Nephron (organoid): ENCODE data around the gene RBPMS2.
A peak's percentile ranks its signal among the peaks of the same experiment; 100 is the strongest.
"Not testable (repeated sequence)": the region's sequence is repeated elsewhere in the genome, so short reads cannot be mapped to it uniquely, and the experiment has no call there.

ENCODE experiments used
- H3K27ac Mint-ChIP-seq, 3 experiments: 2 replicates each; pipeline ENCODE4 v1.8.0; 2020; ENCODE audit warnings: mixed read lengths in 3 of 3, mild to moderate bottlenecking in 2 of 3, moderate library complexity in 1 of 3
- H3K27me3 Mint-ChIP-seq: 2 replicates; pipeline ENCODE4 v1.8.0; 2021; ENCODE audit warnings: low read depth, mild to moderate bottlenecking, moderate library complexity, mixed read lengths
- H3K36me3 Mint-ChIP-seq: 2 replicates; pipeline ENCODE4 v1.8.0; 2020; ENCODE audit warnings: low read depth, mixed read lengths
- H3K4me1 Mint-ChIP-seq: 2 replicates; pipeline ENCODE4 v1.8.0; 2020; ENCODE audit warnings: mixed read lengths
- H3K4me3 Mint-ChIP-seq, 3 experiments: 2 replicates each; pipeline ENCODE4 v1.8.0; 2020; ENCODE audit warnings: mild to moderate bottlenecking in 3 of 3, mixed read lengths in 3 of 3, moderate library complexity in 2 of 3
- H3K9me3 Mint-ChIP-seq: 2 replicates; pipeline ENCODE4 v1.8.0; 2020; ENCODE audit warnings: mixed read lengths
- CTCF ChIP-seq, 3 experiments: fragments of 200-600 bp; sonication (generic); IDR thresholded peaks; one replicate each; pipeline ENCODE4 v1.5.0; 2021; ENCODE audit warnings: antibody characterized with exemption in 3 of 3; ENCODE audit not compliant: unreplicated experiment in 3 of 3

RBPMS2 gene

GRCh38 chr15:64806509-64806908 lies 31.1 kb upstream of the RBPMS2 start:
- Mint-ChIP-seq H3K9me3 (no peaks in the 10 kb centered on the region), H3K36me3 (no peaks in the 10 kb centered on the region), H3K4me3 (no peak overlapping the region), H3K4me1 (peaks cover 14% of the 10 kb centered on the region), H3K27ac (no peak overlapping the region), H3K27me3 (peaks cover 3% of the 10 kb centered on the region)
- no peak for TF ChIP-seq CTCF (IDR thresholded peaks at IDR 0.05; ENCODE audit: unreplicated experiment in 3 of 3)

- H3K27me3 Mint-ChIP-seq, result peaks cover 3% of the 10 kb centered on the region
- no peak overlapping the region for H3K27ac Mint-ChIP-seq
- H3K36me3 Mint-ChIP-seq, result no peaks in the 10 kb centered on the region
- H3K4me3 Mint-ChIP-seq, result no peak overlapping the region
- peaks cover 8% of the 10 kb centered on the region for H3K4me1 Mint-ChIP-seq
- no peaks in the 10 kb centered on the region for H3K9me3 Mint-ChIP-seq
- no peak for TF ChIP-seq CTCF (IDR thresholded peaks at IDR 0.05; ENCODE audit: unreplicated experiment in 3 of 3)
Measured at GRCh38 chr15:64804619-64805018, 29.2 kb upstream of the RBPMS2 start.

- Mint-ChIP-seq H3K27ac (no peak overlapping the region), H3K27me3 (peaks cover under 1% of the 10 kb centered on the region), H3K9me3 (no peaks in the 10 kb centered on the region), H3K4me1 (peaks cover 8% of the 10 kb centered on the region), H3K4me3 (no peak overlapping the region), H3K36me3 (no peaks in the 10 kb centered on the region)
- no peak for TF ChIP-seq CTCF (IDR thresholded peaks at IDR 0.05; ENCODE audit: unreplicated experiment in 3 of 3)
Measured at GRCh38 chr15:64803526-64803925, 28.1 kb upstream of the RBPMS2 start.

- Mint-ChIP-seq H3K4me1 (no peaks in the 10 kb centered on the region), H3K27ac (peak overlapping the region in 1 of 3 experiments; percentile 10), H3K4me3 (no peak overlapping the region), H3K36me3 (no peaks in the 10 kb centered on the region), H3K27me3 (no peaks in the 10 kb centered on the region), H3K9me3 (no peaks in the 10 kb centered on the region)
- no peak for TF ChIP-seq CTCF (IDR thresholded peaks at IDR 0.05; ENCODE audit: unreplicated experiment in 3 of 3)
Measured at GRCh38 chr15:64800476-64800875, 25.1 kb upstream of the RBPMS2 start.

- H3K27me3 Mint-ChIP-seq, H3K9me3 Mint-ChIP-seq, H3K36me3 Mint-ChIP-seq, H3K4me3 Mint-ChIP-seq, H3K27ac Mint-ChIP-seq, H3K4me1 Mint-ChIP-seq: not testable (repeated sequence)
Measured at GRCh38 chr15:64798905-64799304, 23.5 kb upstream of the RBPMS2 start.

GRCh38 chr15:64795921-64796320 lies 20.5 kb upstream of the RBPMS2 start:
- H3K9me3 Mint-ChIP-seq, H3K27ac Mint-ChIP-seq, H3K4me1 Mint-ChIP-seq, H3K36me3 Mint-ChIP-seq, H3K4me3 Mint-ChIP-seq, H3K27me3 Mint-ChIP-seq: not testable (repeated sequence)

- not testable (repeated sequence) for H3K27ac Mint-ChIP-seq, H3K36me3 Mint-ChIP-seq, H3K27me3 Mint-ChIP-seq, H3K9me3 Mint-ChIP-seq, H3K4me1 Mint-ChIP-seq, H3K4me3 Mint-ChIP-seq
Measured at GRCh38 chr15:64795299-64795698, 19.9 kb upstream of the RBPMS2 start.

GRCh38 chr15:64792282-64792681 lies 16.9 kb upstream of the RBPMS2 start:
- Mint-ChIP-seq H3K27me3 (no peaks in the 10 kb centered on the region), H3K9me3 (no peaks in the 10 kb centered on the region), H3K4me3 (no peak overlapping the region), H3K36me3 (no peaks in the 10 kb centered on the region), H3K4me1 (no peaks in the 10 kb centered on the region), H3K27ac (no peak overlapping the region)
- TF ChIP-seq CTCF (IDR thresholded peaks at IDR 0.05; ENCODE audit: unreplicated experiment in 3 of 3), result no peak
